ENCODE measurements around the gene KRT26. TPM values are rescaled to one million over a fixed set of nuclear protein-coding genes. Genes with fewer than 3 reads are reported as not detected.

KRT26 gene
- total and polyA plus RNA-seq, 10 donors: not detected

- no peak overlapping the region for H3K27ac ChIP-seq
- H3K27me3 ChIP-seq (replicated peaks in 1 of 7): peaks cover 0 to 14% (median 0%) of the 10 kb centered on the region in 7 donors
- no peaks in the 10 kb centered on the region for H3K4me1 ChIP-seq
- DNase-seq: no peak
- no peaks in the 10 kb centered on the region for H3K36me3 ChIP-seq
- intact Hi-C loops (cut with DNase I; ENCODE audit: low total_unique reads): no loop called here
- TF ChIP-seq POLR2A (IDR thresholded peaks at IDR 0.05) (no peak), CTCF (IDR thresholded peaks at IDR 0.05 in 8 of 11, conservative IDR thresholded peaks at IDR 0.05 in 3 of 11) (no peak), POLR2AphosphoS5 (IDR thresholded peaks at IDR 0.05) (no peak)
- WGBS, 5 donors: 87 to 96% (median 89%) methylated on average over 1 of the region's 1 CpG
- peaks cover 7 to 64% (median 59%) of the 10 kb centered on the region in 8 donors for H3K9me3 ChIP-seq
- no peak overlapping the region for H3K4me3 ChIP-seq
Measured at GRCh38 chr17:40763752-40764151, 8.2 kb downstream of the KRT26 start.

GRCh38 chr17:40760105-40761016 lies 11.6 kb downstream of the KRT26 start:
- H3K27me3 ChIP-seq (replicated peaks in 1 of 7): peaks cover 0 to 24% (median 0%) of the 10 kb centered on the region in 7 donors

GRCh38 chr17:40755231-40755630 lies 16.8 kb downstream of the KRT26 start, which contains the start of gene KRT25:
Gene KRT25 (minus strand): TSS chr17:40755331. CDS start chr17:40755271, 60 bp downstream.
- no peak for DNase-seq
- Histone ChIP-seq H3K4me3 (no peak within 1 kb of the TSS), H3K36me3 (no peaks in the 10 kb centered on the region), H3K27ac (no peak within 1 kb of the TSS), H3K27me3 (replicated peaks in 1 of 7) (peaks cover 0 to 32% (median 0%) of the 10 kb centered on the region in 7 donors), H3K9me3 (peaks cover 4 to 37% (median 28%) of the 10 kb centered on the region in 8 donors), H3K4me1 (no peaks in the 10 kb centered on the region)
- TF ChIP-seq POLR2AphosphoS5 (IDR thresholded peaks at IDR 0.05): no peak
- TF ChIP-seq POLR2A (IDR thresholded peaks at IDR 0.05): no peak
- TF ChIP-seq CTCF (IDR thresholded peaks at IDR 0.05 in 8 of 11, conservative IDR thresholded peaks at IDR 0.05 in 3 of 11): no peak
- intact Hi-C loops (cut with DNase I; ENCODE audit: low total_unique reads): no loop called here
- WGBS, 5 donors: 69 to 87% (median 72%) methylated on average over 4 of the region's 4 CpGs

More at GRCh38 chr17:40760105-40761016, 11.6 kb downstream of the KRT26 start:
- no peak for TF ChIP-seq POLR2A (IDR thresholded peaks at IDR 0.05)
- no peak for TF ChIP-seq POLR2AphosphoS5 (IDR thresholded peaks at IDR 0.05)
- TF ChIP-seq CTCF (IDR thresholded peaks at IDR 0.05 in 8 of 11, conservative IDR thresholded peaks at IDR 0.05 in 3 of 11): no peak
- Histone ChIP-seq H3K27ac (no peak overlapping the region), H3K9me3 (peaks cover 7 to 83% (median 73%) of the 10 kb centered on the region in 8 donors), H3K4me1 (no peaks in the 10 kb centered on the region), H3K4me3 (no peak overlapping the region), H3K36me3 (no peaks in the 10 kb centered on the region)
- DNase-seq: no peak
- intact Hi-C loops (cut with DNase I; ENCODE audit: low total_unique reads): no loop called here
- WGBS, 5 donors: 11 to 31% (median 27%) methylated on average over 1 of the region's 1 CpG

GRCh38 chr17:40753804-40754203 lies 18.2 kb downstream of the KRT26 start:
- no peak for DNase-seq
- H3K36me3 ChIP-seq: no peaks in the 10 kb centered on the region
- TF ChIP-seq CTCF (IDR thresholded peaks at IDR 0.05 in 8 of 11, conservative IDR thresholded peaks at IDR 0.05 in 3 of 11) (no peak), POLR2A (IDR thresholded peaks at IDR 0.05) (no peak), POLR2AphosphoS5 (IDR thresholded peaks at IDR 0.05) (no peak)
- H3K4me1 ChIP-seq: no peaks in the 10 kb centered on the region
- intact Hi-C loops (cut with DNase I; ENCODE audit: low total_unique reads): no loop called here
- H3K27me3 ChIP-seq (replicated peaks in 1 of 7): peaks cover 0 to 47% (median 0%) of the 10 kb centered on the region in 7 donors
- WGBS, 5 donors: 89 to 96% (median 91%) methylated on average over 3 of the region's 3 CpGs
- H3K27ac ChIP-seq: no peak overlapping the region
- H3K9me3 ChIP-seq: peaks cover 0 to 23% (median 14%) of the 10 kb centered on the region in 8 donors
- no peak overlapping the region for H3K4me3 ChIP-seq

All from spleen (tissue), 11 donors.